ENCODE measurements around the gene B4GALNT3. TPM values are rescaled to one million over a fixed set of nuclear protein-coding genes. Genes with fewer than 3 reads are reported as not detected.
A peak's percentile ranks its signal among the peaks of the same experiment; 100 is the strongest.

B4GALNT3 gene
- total RNA-seq, 1 experiment from 2014 or later: 77.9 TPM

DNA sequence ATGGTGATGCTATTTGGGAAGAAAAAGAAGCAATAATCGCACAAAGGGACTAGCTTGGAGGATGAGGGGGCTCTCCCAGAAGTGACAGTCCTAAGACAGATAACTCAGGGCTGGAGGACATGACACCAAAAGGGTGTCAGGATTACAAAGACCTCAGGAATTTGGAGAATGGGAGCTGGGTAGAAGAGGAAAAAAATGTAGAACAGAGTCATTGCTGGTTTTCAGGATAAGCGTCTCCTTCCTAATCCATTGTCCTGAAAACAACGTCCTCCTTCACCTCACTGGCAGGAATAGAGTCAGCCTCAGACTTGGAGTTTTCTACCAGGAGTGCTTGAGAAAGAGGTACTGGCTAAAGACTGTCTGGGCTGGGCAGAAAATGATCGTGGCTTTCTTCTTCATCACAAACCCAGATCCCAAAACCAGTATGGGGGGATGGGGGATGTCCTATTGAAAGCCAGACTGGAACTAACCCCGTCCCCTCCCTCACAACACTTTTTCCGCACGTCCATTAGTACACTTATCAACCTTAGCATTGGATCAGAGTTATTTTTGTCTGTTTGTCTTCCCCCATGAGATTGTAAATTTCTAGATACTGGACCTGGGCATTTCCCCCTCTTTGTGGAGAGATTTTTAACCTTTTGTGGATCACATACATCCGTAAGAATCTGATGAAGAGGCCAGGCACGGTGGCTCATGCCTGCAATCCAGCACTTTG lies 14.3 kb downstream of the B4GALNT3 start:
- no peak overlapping the region for H3K4me3 ChIP-seq (ENCODE audit: low read depth, low read length)
- no peaks in the 10 kb centered on the region for H3K36me3 ChIP-seq (ENCODE audit: control insufficient read depth, insufficient read depth, low read length)
- H3K9me3 ChIP-seq: no peaks in the 10 kb centered on the region
- POLR2A ChIA-PET: no interaction called here
- Mint-ChIP-seq H3K36me3 (ENCODE audit: insufficient read depth, unreplicated experiment) (peaks cover 13% of the 10 kb centered on the region), H3K27ac (ENCODE audit: unreplicated experiment) (peak overlapping the region; percentile 3), H3K9me3 (ENCODE audit: unreplicated experiment) (no peaks in the 10 kb centered on the region), H3K27me3 (ENCODE audit: insufficient read depth, unreplicated experiment) (no peaks in the 10 kb centered on the region), H3K4me3 (ENCODE audit: unreplicated experiment) (no peak overlapping the region), H3K4me1 (ENCODE audit: low read depth, unreplicated experiment) (peaks cover 21% of the 10 kb centered on the region)
- TF ChIP-seq, protein P1, sequence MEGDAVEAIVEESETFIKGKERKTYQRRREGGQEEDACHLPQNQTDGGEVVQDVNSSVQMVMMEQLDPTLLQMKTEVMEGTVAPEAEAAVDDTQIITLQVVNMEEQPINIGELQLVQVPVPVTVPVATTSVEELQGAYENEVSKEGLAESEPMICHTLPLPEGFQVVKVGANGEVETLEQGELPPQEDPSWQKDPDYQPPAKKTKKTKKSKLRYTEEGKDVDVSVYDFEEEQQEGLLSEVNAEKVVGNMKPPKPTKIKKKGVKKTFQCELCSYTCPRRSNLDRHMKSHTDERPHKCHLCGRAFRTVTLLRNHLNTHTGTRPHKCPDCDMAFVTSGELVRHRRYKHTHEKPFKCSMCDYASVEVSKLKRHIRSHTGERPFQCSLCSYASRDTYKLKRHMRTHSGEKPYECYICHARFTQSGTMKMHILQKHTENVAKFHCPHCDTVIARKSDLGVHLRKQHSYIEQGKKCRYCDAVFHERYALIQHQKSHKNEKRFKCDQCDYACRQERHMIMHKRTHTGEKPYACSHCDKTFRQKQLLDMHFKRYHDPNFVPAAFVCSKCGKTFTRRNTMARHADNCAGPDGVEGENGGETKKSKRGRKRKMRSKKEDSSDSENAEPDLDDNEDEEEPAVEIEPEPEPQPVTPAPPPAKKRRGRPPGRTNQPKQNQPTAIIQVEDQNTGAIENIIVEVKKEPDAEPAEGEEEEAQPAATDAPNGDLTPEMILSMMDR (IDR thresholded peaks at IDR 0.05; ENCODE audit: insufficient read depth in 1 of 2, low read depth in 1 of 2, low read length in 1 of 2, severe bottlenecking in 1 of 2, unreplicated experiment in 1 of 2): no peak
- intact Hi-C loops (cut with micrococcal nuclease; ENCODE audit: unreplicated experiment): no loop called here
- DNase-seq: no peak
- TSS peak; percentile 10 for BruUV-seq (replicated peaks)
- H3K27me3 ChIP-seq (replicated peaks; ENCODE audit: control insufficient read depth, insufficient read depth, low read length): no peaks in the 10 kb centered on the region
- CTCF ChIA-PET: interaction anchor here (1.6 kb wide), 1 partner anchor 24 kb away, joined by 7 read pairs; no protein-coding TSS in a partner anchor
- peaks cover 16% of the 10 kb centered on the region for H3K4me1 ChIP-seq

DNA sequence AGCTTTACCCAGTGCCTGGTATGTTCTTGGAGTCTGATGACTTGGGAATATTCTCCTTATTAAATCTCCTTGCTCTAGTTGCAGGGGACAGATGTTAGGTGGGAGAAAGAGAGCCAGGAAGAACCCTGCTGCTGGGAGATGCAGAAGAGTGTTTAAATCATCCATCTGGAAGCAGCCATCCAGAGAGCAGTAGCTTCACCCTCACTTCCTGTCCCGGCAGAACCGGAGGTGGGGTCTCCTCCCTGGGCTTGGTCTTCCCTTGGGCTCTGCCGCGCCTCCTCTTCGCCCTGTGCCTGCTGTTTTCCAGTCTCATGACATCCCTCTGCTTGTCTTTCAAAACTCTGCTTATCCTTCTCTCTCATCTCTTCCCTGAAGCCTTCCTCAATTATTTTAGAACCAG lies 15.5 kb downstream of the B4GALNT3 start:
- intact Hi-C loops (cut with micrococcal nuclease; ENCODE audit: unreplicated experiment): no loop called here
- ChIA-PET POLR2A (no interaction called here), CTCF (no interaction called here)
- Mint-ChIP-seq H3K36me3 (ENCODE audit: insufficient read depth, unreplicated experiment) (peaks cover 13% of the 10 kb centered on the region), H3K4me1 (ENCODE audit: low read depth, unreplicated experiment) (peaks cover 21% of the 10 kb centered on the region), H3K4me3 (ENCODE audit: unreplicated experiment) (no peak overlapping the region), H3K9me3 (ENCODE audit: unreplicated experiment) (no peaks in the 10 kb centered on the region), H3K27ac (ENCODE audit: unreplicated experiment) (peak overlapping the region; percentile 28), H3K27me3 (ENCODE audit: insufficient read depth, unreplicated experiment) (no peaks in the 10 kb centered on the region)
- no peak for DNase-seq
- TF ChIP-seq, protein P1 (IDR thresholded peaks at IDR 0.05; ENCODE audit: insufficient read depth in 1 of 2, low read depth in 1 of 2, low read length in 1 of 2, severe bottlenecking in 1 of 2, unreplicated experiment in 1 of 2): no peak
- H3K36me3 ChIP-seq (ENCODE audit: control insufficient read depth, insufficient read depth, low read length): no peaks in the 10 kb centered on the region
- no TSS peak for BruUV-seq (replicated peaks)
- peaks cover 16% of the 10 kb centered on the region for H3K4me1 ChIP-seq
- H3K27me3 ChIP-seq (replicated peaks; ENCODE audit: control insufficient read depth, insufficient read depth, low read length): no peaks in the 10 kb centered on the region
- H3K9me3 ChIP-seq: no peaks in the 10 kb centered on the region
- H3K4me3 ChIP-seq (ENCODE audit: low read depth, low read length): no peak overlapping the region

DNA sequence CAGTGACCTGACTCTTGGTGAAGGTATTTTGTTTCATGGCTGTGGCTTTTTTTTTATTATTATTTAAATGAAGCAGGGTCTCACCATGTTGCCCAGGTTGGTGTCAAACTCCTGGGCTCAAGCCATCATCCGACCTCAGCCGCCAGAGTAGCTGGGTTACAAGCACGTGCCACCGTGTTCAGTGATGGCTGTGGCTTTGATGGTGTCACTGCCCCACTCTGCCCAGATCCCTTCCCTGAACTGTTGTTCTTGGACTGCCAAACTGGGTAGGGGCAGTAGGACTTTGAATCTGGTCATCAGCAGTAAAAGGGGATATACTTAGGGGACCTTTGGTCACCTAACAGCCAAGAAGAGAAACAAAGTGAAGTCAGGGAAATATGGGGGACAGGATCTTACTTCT lies 19.4 kb downstream of the B4GALNT3 start:
- no peaks in the 10 kb centered on the region for H3K27me3 Mint-ChIP-seq (ENCODE audit: insufficient read depth, unreplicated experiment)
- peak in 1 of 2 experiments; percentile 17 for DNase-seq
- Histone ChIP-seq H3K9me3 (no peaks in the 10 kb centered on the region), H3K36me3 (ENCODE audit: control insufficient read depth, insufficient read depth, low read length) (no peaks in the 10 kb centered on the region), H3K4me3 (ENCODE audit: low read depth, low read length) (no peak overlapping the region), H3K27me3 (replicated peaks; ENCODE audit: control insufficient read depth, insufficient read depth, low read length) (no peaks in the 10 kb centered on the region), H3K4me1 (peaks cover 4% of the 10 kb centered on the region)
- H3K36me3 Mint-ChIP-seq (ENCODE audit: insufficient read depth, unreplicated experiment): peaks cover 8% of the 10 kb centered on the region
- H3K27ac Mint-ChIP-seq (ENCODE audit: unreplicated experiment): peak overlapping the region; percentile 10
- ChIA-PET POLR2A (no interaction called here), CTCF (no interaction called here)
- intact Hi-C loops (cut with micrococcal nuclease; ENCODE audit: unreplicated experiment): no loop called here
- TF ChIP-seq, protein P1 (IDR thresholded peaks at IDR 0.05; ENCODE audit: insufficient read depth in 1 of 2, low read depth in 1 of 2, low read length in 1 of 2, severe bottlenecking in 1 of 2, unreplicated experiment in 1 of 2): no peak
- no TSS peak for BruUV-seq (replicated peaks)
- H3K4me3 Mint-ChIP-seq (ENCODE audit: unreplicated experiment): no peak overlapping the region
- H3K9me3 Mint-ChIP-seq (ENCODE audit: unreplicated experiment): no peaks in the 10 kb centered on the region
- H3K4me1 Mint-ChIP-seq (ENCODE audit: low read depth, unreplicated experiment): peaks cover 9% of the 10 kb centered on the region
